Measurements from ENCODE around the gene SLC52A1.
A peak's percentile ranks its signal among the peaks of the same experiment; 100 is the strongest.

SLC52A1 gene

DNA sequence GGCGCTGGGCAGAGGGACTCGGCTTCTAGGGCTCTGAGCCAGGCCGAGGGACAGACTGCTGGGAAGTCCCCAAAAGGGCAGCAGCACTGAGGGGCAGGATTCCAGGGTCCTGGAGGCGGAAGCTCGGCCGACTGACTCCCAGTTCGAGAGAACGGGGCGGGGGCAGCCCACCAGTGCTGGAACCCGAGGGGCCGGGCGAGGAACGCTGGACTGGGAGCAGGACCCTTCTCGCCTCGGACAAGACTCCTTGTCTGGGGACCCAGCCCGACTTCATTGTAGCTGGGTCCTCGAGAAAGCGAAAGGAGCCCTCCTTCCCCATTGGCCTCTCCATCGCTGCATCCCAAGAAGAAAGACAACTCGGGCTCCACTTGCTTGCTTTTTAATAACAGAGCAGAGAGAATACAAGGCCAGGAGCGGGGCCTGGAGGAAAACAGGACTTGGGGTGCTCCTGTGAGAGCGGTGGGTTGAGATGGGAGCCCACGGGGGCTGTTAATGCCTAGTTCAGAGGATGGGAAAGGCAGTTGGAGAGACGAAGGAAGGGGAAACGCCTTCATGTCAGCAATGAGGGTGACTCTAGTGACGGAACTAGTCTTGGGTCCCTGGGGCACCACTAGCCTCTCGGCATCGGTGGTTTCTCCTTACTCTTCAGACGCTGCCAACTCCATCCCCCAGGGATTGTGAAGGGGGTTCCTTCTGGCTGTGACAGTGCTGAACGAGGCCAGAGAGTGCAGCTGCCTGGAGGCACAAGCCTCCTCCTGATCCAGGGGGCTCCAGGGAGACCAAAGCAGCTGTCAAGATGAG, 47.3 kb downstream of the SLC52A1 start:
- peak overlapping the region; percentile 98 to 99 for H3K4me3 Mint-ChIP-seq
- DNase-seq (peak; percentile 65), ATAC-seq (replicated peaks) (peak; percentile 53 to 77)
- no peaks in the 10 kb centered on the region for H3K27me3 Mint-ChIP-seq
- H3K36me3 Mint-ChIP-seq, result peaks cover 28 to 33% of the 10 kb centered on the region in 2 donors
- H3K4me1 Mint-ChIP-seq, result peaks cover 43 to 49% of the 10 kb centered on the region in 2 donors
- H3K9me3 Mint-ChIP-seq, result no peaks in the 10 kb centered on the region
- H3K27ac Mint-ChIP-seq, result peak overlapping the region; percentile 97

DNA sequence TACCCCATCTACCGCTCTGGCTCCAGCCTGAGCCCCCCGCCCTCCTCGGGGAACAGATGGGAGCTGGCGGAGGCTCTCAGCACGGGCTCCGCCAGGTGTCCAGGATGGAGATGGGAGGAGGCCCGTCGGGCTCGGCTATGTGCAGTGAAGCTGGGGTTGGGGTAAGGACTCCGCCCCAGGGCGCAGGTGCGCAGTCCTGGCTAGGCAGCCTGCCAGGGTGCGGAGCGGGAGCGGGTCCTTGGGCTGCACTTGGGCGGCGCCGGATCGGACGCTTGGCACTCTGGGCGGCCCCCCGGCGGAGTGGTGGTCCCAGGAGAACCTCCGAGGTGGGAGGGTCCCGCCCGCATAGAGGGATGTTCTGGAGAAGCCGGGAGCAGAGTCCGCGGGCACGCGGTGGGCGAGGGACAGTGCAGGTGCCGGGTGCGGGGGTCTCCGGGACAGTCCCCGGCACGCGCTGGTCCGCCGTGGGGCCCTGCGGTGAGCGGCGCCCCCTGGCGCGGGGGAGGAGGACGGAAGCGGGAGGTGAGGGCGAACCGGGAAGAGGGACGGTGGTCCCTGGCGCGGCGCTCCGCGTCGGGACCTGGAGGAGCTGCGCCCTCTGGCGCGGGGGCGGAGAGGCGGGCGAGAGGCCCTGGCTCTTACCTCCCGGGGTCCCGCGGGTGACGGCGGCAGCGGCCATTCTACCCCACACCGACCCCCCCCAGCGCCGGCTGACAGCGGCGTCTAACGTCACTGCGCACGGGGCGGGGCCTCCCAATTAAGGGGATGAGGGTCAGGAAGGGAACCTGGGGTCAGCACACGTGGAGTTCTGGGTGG, 48.1 kb downstream of the SLC52A1 start, which contains the start of gene CAMTA2:
CAMTA2 (minus strand) TSS at position 725 of the 816 bp plus-strand sequence. CDS start 1,453 bp downstream, outside the sequence.
- Mint-ChIP-seq H3K36me3 (peaks cover 35 to 41% of the 10 kb centered on the region in 2 donors), H3K4me3 (peak within 1 kb of the TSS; percentile 98 to 99), H3K9me3 (no peaks in the 10 kb centered on the region), H3K4me1 (peaks cover 47 to 57% of the 10 kb centered on the region in 2 donors), H3K27ac (peak within 1 kb of the TSS; percentile 97), H3K27me3 (no peaks in the 10 kb centered on the region)
- peak; percentile 82 to 90 for ATAC-seq (replicated peaks)
- DNase-seq, result peak; percentile 71

DNA sequence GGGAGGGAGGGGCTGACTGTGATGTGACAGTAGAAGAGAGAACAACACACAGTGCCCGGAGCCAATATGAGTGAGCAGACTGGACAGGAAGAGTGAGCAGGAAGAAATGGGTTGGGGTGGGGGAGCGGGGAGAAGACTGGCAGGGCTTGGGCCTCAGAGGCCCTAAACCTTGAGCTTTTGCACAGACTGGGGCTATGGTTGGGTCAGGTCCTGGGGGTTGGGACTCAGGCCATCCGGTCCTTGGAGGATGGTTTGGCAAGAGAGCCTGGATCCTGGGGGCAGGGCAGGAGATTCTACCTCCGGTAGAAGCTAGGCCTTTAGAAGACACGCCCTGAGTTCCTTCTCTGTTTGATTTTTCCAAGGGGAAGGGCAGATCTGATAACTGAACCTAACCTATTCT, 48.8 kb downstream of the SLC52A1 start:
- Mint-ChIP-seq H3K9me3 (no peaks in the 10 kb centered on the region), H3K4me3 (peak overlapping the region; percentile 98 to 99), H3K27ac (peak overlapping the region; percentile 97), H3K36me3 (peaks cover 40 to 43% of the 10 kb centered on the region in 2 donors), H3K4me1 (peaks cover 49 to 65% of the 10 kb centered on the region in 2 donors), H3K27me3 (no peaks in the 10 kb centered on the region)
- no peak for ATAC-seq (replicated peaks)
- DNase-seq, result no peak
